Right lobe of liver (tissue), 6 donors: ENCODE data around the gene BIN1. TPM values are rescaled to one million over a fixed set of nuclear protein-coding genes. Genes with fewer than 3 reads are reported as not detected.

ENCODE experiments used
- ATAC-seq, 4 donors: fragments of 200-7000 bp; cut with Tn5 transposase; one replicate each; pipeline ENCODE4 v1.9.1; 2020; ENCODE audit warnings: mild to moderate bottlenecking in 4 of 4, moderate library complexity in 4 of 4
- DNase-seq, 3 donors: peaks; one replicate each; pipeline ENCODE4 v3.0.0-alpha.2; 2020
- H3K27ac ChIP-seq, 3 donors: fragments of 200-600 bp; one replicate each; pipeline ENCODE4 v1.8.0; 2022
- H3K27me3 ChIP-seq, 2 donors: fragments of 200-600 bp; one replicate each; pipeline ENCODE4 v1.8.0; 2022
- H3K36me3 ChIP-seq, 4 donors: fragments of 200-600 bp; sonication (generic) in 1 of 4; one replicate each; pipeline versions ENCODE4 v1.5.1 to v1.8.0; 2017 to 2022; ENCODE audit warnings: control low read depth in 1 of 4
- H3K4me1 ChIP-seq, 4 donors: fragments of 200-600 bp; sonication (generic) in 1 of 4; one replicate each; pipeline versions ENCODE4 v1.5.1 to v1.8.0; 2017 to 2022; ENCODE audit warnings: control low read depth in 1 of 4
- H3K4me3 ChIP-seq, 3 donors: fragments of 200-600 bp; one replicate each; pipeline ENCODE4 v1.8.0; 2022
- H3K9me3 ChIP-seq, 4 donors: fragments of 200-600 bp; sonication (generic) in 1 of 4; one replicate each; pipeline versions ENCODE4 v1.5.1 to v1.8.0; 2017 to 2022; ENCODE audit warnings: control low read depth in 1 of 4
- CTCF ChIP-seq, 4 donors: fragments of 200-600 bp in 3 of 4; fragments of 450-650 bp in 1 of 4; IDR thresholded peaks; one replicate each; pipeline versions ENCODE4 v1.5.1 to v1.8.0; 2016 to 2022; ENCODE audit warnings: antibody characterized with exemption in 4 of 4, mild to moderate bottlenecking in 2 of 4
- POLR2A ChIP-seq: fragments of 450-650 bp; IDR thresholded peaks from one replicate; pipeline ENCODE4 v1.6.1; 2017; ENCODE audit warnings: antibody characterized with exemption, mild to moderate bottlenecking
- WGBS: methylation state at CpG from one replicate; pipeline ENCODE4 v1.1.6; 2018; ENCODE audit warnings: low coverage, low lambda C conversion rate; ENCODE audit not compliant: insufficient coverage; ENCODE audit errors: missing lambda C conversion rate; 5-methylcytosine and 5-hydroxymethylcytosine counted together
- intact Hi-C, 2 donors: fragments of 100-400 bp; cut with DNase I; formaldehyde crosslinking; loops; one replicate each; pipeline versions ENCODE4 v1.11.2 to v1.14.1; 2022
- total RNA-seq, 6 experiments: library from RNA; depleted of rRNA in 2 of 6; stranded (reverse); fragments of >200 nt in 2 of 6; fragmentation: NEBNext Ultra II Directional in 3 of 6; extraction: Animal tissue kit (Norgen Biotek cat#: 25700) in 3 of 6; gene quantifications; one replicate each; pipeline versions ENCODE4 v1.1.0 to v1.2.4, GENCODE V29; 2016 to 2023
- donor health status: DM: no; HTN: yes; CAD: no.
- donor health status: DM: no; HTN: no; CAD: no.
- donor health status: DM: no; HTN: no; CAD: no.
- donor health status: DM: no; HTN: yes; CAD: no.
- donor health status: DM: no; HTN: yes; CAD: no.

BIN1 gene
- total RNA-seq, 6 experiments from 2014 or later: 20.4 to 30.8 (median 26.3) TPM

GRCh38 chr2:127024769-127025358 is 82.1 kb downstream of the BIN1 start:
- intact Hi-C loops: no loop called here
- no peaks in the 10 kb centered on the region for H3K27me3 ChIP-seq
- ATAC-seq (peak; percentile 53 to 69 (median 56)), DNase-seq (no peak)
- no peak overlapping the region for H3K27ac ChIP-seq
- peaks cover 0 to 7% (median 0%) of the 10 kb centered on the region in 4 donors for H3K4me1 ChIP-seq
- H3K36me3 ChIP-seq: no peaks in the 10 kb centered on the region
- WGBS: 27% methylated on average over 14 of the region's 29 CpGs
- no peaks in the 10 kb centered on the region for H3K9me3 ChIP-seq
- peak overlapping the region; percentile 17 to 39 (median 33) for H3K4me3 ChIP-seq
- TF ChIP-seq POLR2A (no peak), CTCF (IDR thresholded peaks at IDR 0.05) (peak in 2 of 4 donors; percentile 5 to 8)

GRCh38 chr2:127023504-127023903 is 83.5 kb downstream of the BIN1 start:
- ATAC-seq (no peak), DNase-seq (no peak)
- Histone ChIP-seq H3K9me3 (no peaks in the 10 kb centered on the region), H3K27ac (no peak overlapping the region), H3K4me1 (peaks cover 0 to 7% (median 0%) of the 10 kb centered on the region in 4 donors), H3K27me3 (no peaks in the 10 kb centered on the region), H3K4me3 (no peak overlapping the region), H3K36me3 (no peaks in the 10 kb centered on the region)
- intact Hi-C loops: no loop called here
- no CpG with 5 or more reads among the region's 1 CpG for WGBS
- TF ChIP-seq POLR2A (no peak), CTCF (IDR thresholded peaks at IDR 0.05) (no peak)

GRCh38 chr2:127022817-127023216 is 84.1 kb downstream of the BIN1 start:
- no peak overlapping the region for H3K4me3 ChIP-seq
- WGBS: 96% methylated on average over 10 of the region's 10 CpGs

GRCh38 chr2:127020536-127020935 is 86.4 kb downstream of the BIN1 start:
- Histone ChIP-seq H3K4me1 (peaks cover 0 to 2% (median 0%) of the 10 kb centered on the region in 4 donors), H3K9me3 (no peaks in the 10 kb centered on the region), H3K27ac (no peak overlapping the region), H3K4me3 (no peak overlapping the region), H3K36me3 (no peaks in the 10 kb centered on the region), H3K27me3 (no peaks in the 10 kb centered on the region)
- TF ChIP-seq CTCF (IDR thresholded peaks at IDR 0.05): no peak
- TF ChIP-seq POLR2A: no peak
- no peak for DNase-seq
- intact Hi-C loops: no loop called here
- ATAC-seq: no peak
- 74% methylated on average over 3 of the region's 3 CpGs for WGBS

More at GRCh38 chr2:127022817-127023216, 84.1 kb downstream of the BIN1 start:
- ATAC-seq (no peak), DNase-seq (no peak)
- Histone ChIP-seq H3K9me3 (no peaks in the 10 kb centered on the region), H3K27ac (no peak overlapping the region), H3K27me3 (no peaks in the 10 kb centered on the region), H3K36me3 (no peaks in the 10 kb centered on the region), H3K4me1 (peaks cover 0 to 7% (median 0%) of the 10 kb centered on the region in 4 donors)
- intact Hi-C loops: no loop called here
- TF ChIP-seq CTCF (IDR thresholded peaks at IDR 0.05): no peak
- TF ChIP-seq POLR2A: no peak
